Calu3 (cell line): ENCODE measurements around the gene PLEKHO2. TPM values are rescaled to one million over a fixed set of nuclear protein-coding genes. Genes with fewer than 3 reads are reported as not detected.

Source experiments
- BruUV-seq: library from RNA; stranded (reverse); fragments of 400-500 nt; replicated peaks from 2 replicates; lab custom pipeline; 2021; lab: Mats Ljungman, UMichigan
- CTCF ChIA-PET: fragments of 300-600 bp; sonication (Branson Sonifier 250); formaldehyde crosslinking; loops from one replicate; lab custom pipeline; 2022; ENCODE audit warnings: antibody characterized with exemption; lab: Charles Lee
- DNase-seq: peaks from one replicate; pipeline ENCODE4 v3.0.0; 2022
- H3K27ac Mint-ChIP-seq: one replicate; pipeline ENCODE4 v1.8.0; 2022; ENCODE audit warnings: mixed read lengths; ENCODE audit not compliant: unreplicated experiment
- H3K27me3 Mint-ChIP-seq: one replicate; pipeline ENCODE4 v1.8.0; 2022; ENCODE audit warnings: mixed read lengths; ENCODE audit not compliant: unreplicated experiment
- H3K36me3 Mint-ChIP-seq: one replicate; pipeline ENCODE4 v1.8.0; 2022; ENCODE audit warnings: mild to moderate bottlenecking, moderate library complexity, mixed read lengths; ENCODE audit not compliant: insufficient read depth, unreplicated experiment
- H3K4me1 Mint-ChIP-seq: one replicate; pipeline ENCODE4 v1.8.0; 2022; ENCODE audit warnings: mild to moderate bottlenecking, low read depth, mixed read lengths; ENCODE audit not compliant: unreplicated experiment
- H3K4me3 Mint-ChIP-seq: one replicate; pipeline ENCODE4 v1.8.0; 2022; ENCODE audit warnings: mild to moderate bottlenecking, low read depth, moderate library complexity, mixed read lengths; ENCODE audit not compliant: unreplicated experiment
- H3K9me3 Mint-ChIP-seq: one replicate; pipeline ENCODE4 v1.8.0; 2022; ENCODE audit warnings: low read depth, mixed read lengths; ENCODE audit not compliant: unreplicated experiment
- CTCF ChIP-seq: fragments of 200-600 bp; IDR thresholded peaks from one replicate; pipeline ENCODE4 v1.8.0; 2022; ENCODE audit warnings: antibody characterized with exemption; ENCODE audit not compliant: unreplicated experiment
- intact Hi-C: fragments of 100-400 bp; cut with micrococcal nuclease; formaldehyde crosslinking; loops from one replicate; pipeline ENCODE4 v1.10.0; 2022; ENCODE audit not compliant: unreplicated experiment
- total RNA-seq: library from RNA; stranded (reverse); gene quantifications from 2 replicates; pipeline ENCODE4 v1.2.3, GENCODE V29; 2022

PLEKHO2 gene
- total RNA-seq, 1 experiment from 2014 or later = 2.0 TPM

GRCh38 chr15:64845831-64846595, 4.3 kb downstream of the PLEKHO2 start:
- Mint-ChIP-seq H3K27me3 (peaks cover under 1% of the 10 kb centered on the region), H3K36me3 (peaks cover 22% of the 10 kb centered on the region), H3K4me1 (peaks cover 8% of the 10 kb centered on the region), H3K9me3 (no peaks in the 10 kb centered on the region), H3K4me3 (no peak overlapping the region), H3K27ac (no peak overlapping the region)
- no peak for DNase-seq
- intact Hi-C loops = no loop called here
- no peak for TF ChIP-seq CTCF
- CTCF ChIA-PET = no interaction called here
- BruUV-seq = no TSS peak

- Mint-ChIP-seq H3K36me3 (peaks cover 13% of the 10 kb centered on the region), H3K27me3 (no peaks in the 10 kb centered on the region), H3K27ac (no peak overlapping the region), H3K9me3 (no peaks in the 10 kb centered on the region), H3K4me1 (peaks cover 7% of the 10 kb centered on the region), H3K4me3 (no peak overlapping the region)
- intact Hi-C loops = no loop called here
- BruUV-seq = no TSS peak
- TF ChIP-seq CTCF = no peak
- CTCF ChIA-PET = no interaction called here
- no peak for DNase-seq
Observed at GRCh38 chr15:64847016-64847415, 5.3 kb downstream of the PLEKHO2 start.

- Mint-ChIP-seq H3K27ac (no peak overlapping the region), H3K9me3 (no peaks in the 10 kb centered on the region), H3K4me1 (peaks cover 3% of the 10 kb centered on the region), H3K36me3 (peaks cover 8% of the 10 kb centered on the region), H3K4me3 (no peak overlapping the region), H3K27me3 (no peaks in the 10 kb centered on the region)
- no TSS peak for BruUV-seq
- intact Hi-C loops = no loop called here
- CTCF ChIA-PET = no interaction called here
- TF ChIP-seq CTCF = no peak
- DNase-seq = no peak
Observed at GRCh38 chr15:64847448-64847847, 5.7 kb downstream of the PLEKHO2 start.

- no peak for TF ChIP-seq CTCF
- Mint-ChIP-seq H3K27ac (no peak overlapping the region), H3K36me3 (peaks cover 4% of the 10 kb centered on the region), H3K27me3 (no peaks in the 10 kb centered on the region), H3K4me3 (no peak overlapping the region), H3K4me1 (no peaks in the 10 kb centered on the region), H3K9me3 (no peaks in the 10 kb centered on the region)
- no peak for DNase-seq
- BruUV-seq = no TSS peak
- CTCF ChIA-PET = no interaction called here
- intact Hi-C loops = no loop called here
Observed at GRCh38 chr15:64847876-64848716, 6.4 kb downstream of the PLEKHO2 start.
